ENCODE results near the gene SAP30L. TPM values are rescaled to one million over a fixed set of nuclear protein-coding genes. Genes with fewer than 3 reads are reported as not detected.

Gene SAP30L
- total RNA-seq, 2 donors from 2014 or later = 27.7 to 40.3 TPM

DNA sequence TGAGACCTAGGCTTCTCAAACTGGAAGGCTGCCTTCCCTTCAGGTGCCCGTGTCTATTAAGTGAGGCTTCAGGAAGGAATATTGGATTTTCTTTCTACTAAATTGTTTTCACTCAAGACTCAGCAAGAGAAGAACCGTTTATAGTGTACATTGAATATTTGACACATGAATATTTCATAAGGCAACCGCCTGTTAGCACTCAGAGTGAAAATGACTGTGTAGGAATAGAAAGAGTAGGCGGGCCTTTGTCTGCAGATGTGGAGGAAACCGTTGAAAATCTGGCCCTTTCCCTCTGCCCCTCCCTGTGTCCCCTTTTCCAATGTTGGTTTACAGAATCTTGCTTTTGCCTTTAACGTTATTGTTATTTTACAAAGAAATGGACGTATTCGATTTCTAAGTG, 6.2 kb downstream of the SAP30L start:
- Mint-ChIP-seq H3K27me3 (ENCODE audit: insufficient read depth) (no peaks in the 10 kb centered on the region), H3K9me3 (no peaks in the 10 kb centered on the region), H3K27ac (no peak overlapping the region), H3K4me3 (no peak overlapping the region), H3K4me1 (peaks cover 6% of the 10 kb centered on the region), H3K36me3 (ENCODE audit: low read depth) (peaks cover 47% of the 10 kb centered on the region)
- TF ChIP-seq, protein P1, sequence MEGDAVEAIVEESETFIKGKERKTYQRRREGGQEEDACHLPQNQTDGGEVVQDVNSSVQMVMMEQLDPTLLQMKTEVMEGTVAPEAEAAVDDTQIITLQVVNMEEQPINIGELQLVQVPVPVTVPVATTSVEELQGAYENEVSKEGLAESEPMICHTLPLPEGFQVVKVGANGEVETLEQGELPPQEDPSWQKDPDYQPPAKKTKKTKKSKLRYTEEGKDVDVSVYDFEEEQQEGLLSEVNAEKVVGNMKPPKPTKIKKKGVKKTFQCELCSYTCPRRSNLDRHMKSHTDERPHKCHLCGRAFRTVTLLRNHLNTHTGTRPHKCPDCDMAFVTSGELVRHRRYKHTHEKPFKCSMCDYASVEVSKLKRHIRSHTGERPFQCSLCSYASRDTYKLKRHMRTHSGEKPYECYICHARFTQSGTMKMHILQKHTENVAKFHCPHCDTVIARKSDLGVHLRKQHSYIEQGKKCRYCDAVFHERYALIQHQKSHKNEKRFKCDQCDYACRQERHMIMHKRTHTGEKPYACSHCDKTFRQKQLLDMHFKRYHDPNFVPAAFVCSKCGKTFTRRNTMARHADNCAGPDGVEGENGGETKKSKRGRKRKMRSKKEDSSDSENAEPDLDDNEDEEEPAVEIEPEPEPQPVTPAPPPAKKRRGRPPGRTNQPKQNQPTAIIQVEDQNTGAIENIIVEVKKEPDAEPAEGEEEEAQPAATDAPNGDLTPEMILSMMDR (conservative IDR thresholded peaks at IDR 0.05) = no peak
- no peaks in the 10 kb centered on the region for H3K27me3 ChIP-seq (ENCODE audit: control insufficient read depth, insufficient read depth, low read length, poor library complexity, severe bottlenecking)
- H3K36me3 ChIP-seq (ENCODE audit: control insufficient read depth, insufficient read depth, low read length) = peaks cover 64% of the 10 kb centered on the region
- no peaks in the 10 kb centered on the region for H3K9me3 ChIP-seq (ENCODE audit: control insufficient read depth, low read length)
- no peak for DNase-seq
- H3K9ac ChIP-seq (ENCODE audit: extremely low read depth, low read length, poor library complexity, severe bottlenecking) = no peak overlapping the region
- H3K27ac ChIP-seq (ENCODE audit: low read depth, low read length) = no peak overlapping the region
- 93 to 95% methylated on average over 5 to 8 of the region's 8 CpGs for WGBS, 2 experiments (ENCODE audit: insufficient coverage in 1 of 2, insufficient read length in 1 of 2)
- no peak overlapping the region for H3K4me3 ChIP-seq (ENCODE audit: low read length)
- peaks cover 3% of the 10 kb centered on the region for H3K4me1 ChIP-seq (ENCODE audit: control insufficient read depth, insufficient read depth, low read length)

DNA sequence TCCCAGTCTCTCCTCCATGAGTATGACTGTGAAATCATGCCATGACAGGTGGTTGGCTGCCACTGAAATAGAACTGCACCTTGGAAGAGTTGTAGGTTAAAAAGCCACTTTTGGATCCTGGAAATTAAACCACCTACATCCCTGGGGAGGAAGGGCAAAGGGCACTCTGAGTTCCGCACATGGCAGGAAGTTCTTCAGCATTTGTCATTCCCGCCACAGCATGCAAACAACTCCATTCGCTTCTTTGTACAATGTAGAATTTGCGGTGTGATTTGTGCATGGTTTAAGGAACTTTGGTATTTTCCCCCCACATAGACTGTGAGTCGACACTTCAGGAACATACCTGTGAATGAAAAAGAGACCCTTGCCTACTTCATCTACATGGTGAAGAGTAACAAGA, 9.8 kb downstream of the SAP30L start:
- TF ChIP-seq, protein P1 (conservative IDR thresholded peaks at IDR 0.05) = no peak
- H3K27ac ChIP-seq (ENCODE audit: low read depth, low read length) = no peak overlapping the region
- H3K9me3 ChIP-seq (ENCODE audit: control insufficient read depth, low read length) = no peaks in the 10 kb centered on the region
- no peaks in the 10 kb centered on the region for H3K27me3 Mint-ChIP-seq (ENCODE audit: insufficient read depth)
- H3K4me3 Mint-ChIP-seq = no peak overlapping the region
- no peaks in the 10 kb centered on the region for H3K4me1 ChIP-seq (ENCODE audit: control insufficient read depth, insufficient read depth, low read length)
- peaks cover 73% of the 10 kb centered on the region for H3K36me3 ChIP-seq (ENCODE audit: control insufficient read depth, insufficient read depth, low read length)
- no peak for DNase-seq
- WGBS, 2 experiments (ENCODE audit: insufficient coverage in 1 of 2, insufficient read length in 1 of 2) = 98 to 100% methylated on average over 1 to 5 of the region's 5 CpGs
- no peaks in the 10 kb centered on the region for H3K27me3 ChIP-seq (ENCODE audit: control insufficient read depth, insufficient read depth, low read length, poor library complexity, severe bottlenecking)
- H3K9ac ChIP-seq (ENCODE audit: extremely low read depth, low read length, poor library complexity, severe bottlenecking) = no peak overlapping the region
- no peak overlapping the region for H3K27ac Mint-ChIP-seq
- no peak overlapping the region for H3K4me3 ChIP-seq (ENCODE audit: low read length)
- H3K4me1 Mint-ChIP-seq = no peaks in the 10 kb centered on the region
- H3K9me3 Mint-ChIP-seq = no peaks in the 10 kb centered on the region
- H3K36me3 Mint-ChIP-seq (ENCODE audit: low read depth) = peaks cover 51% of the 10 kb centered on the region

DNA sequence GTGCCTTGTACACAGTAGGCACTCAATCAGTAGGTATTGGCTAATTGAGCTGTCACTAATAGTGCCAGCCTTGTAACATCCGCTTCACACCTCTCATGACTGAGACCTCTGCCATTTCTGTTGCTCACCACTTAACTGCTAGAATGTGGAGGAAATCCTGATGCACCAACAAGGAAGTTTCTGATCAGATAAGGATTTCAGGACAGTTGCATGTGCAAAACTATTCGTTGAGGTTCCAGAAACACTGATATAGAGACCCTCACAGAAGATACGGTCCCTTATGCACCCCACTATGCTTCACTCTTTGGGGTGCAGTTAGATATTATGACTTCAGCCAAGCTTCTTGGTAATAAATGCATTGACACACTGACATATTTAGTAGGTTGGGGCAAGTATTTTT, 10.7 kb downstream of the SAP30L start:
- TF ChIP-seq, protein P1 (conservative IDR thresholded peaks at IDR 0.05) = no peak
- Histone ChIP-seq H3K27me3 (ENCODE audit: control insufficient read depth, insufficient read depth, low read length, poor library complexity, severe bottlenecking) (no peaks in the 10 kb centered on the region), H3K36me3 (ENCODE audit: control insufficient read depth, insufficient read depth, low read length) (peaks cover 64% of the 10 kb centered on the region), H3K4me1 (ENCODE audit: control insufficient read depth, insufficient read depth, low read length) (no peaks in the 10 kb centered on the region), H3K4me3 (ENCODE audit: low read length) (no peak overlapping the region), H3K9me3 (ENCODE audit: control insufficient read depth, low read length) (no peaks in the 10 kb centered on the region), H3K27ac (ENCODE audit: low read depth, low read length) (no peak overlapping the region), H3K9ac (ENCODE audit: extremely low read depth, low read length, poor library complexity, severe bottlenecking) (no peak overlapping the region)
- Mint-ChIP-seq H3K36me3 (ENCODE audit: low read depth) (peaks cover 47% of the 10 kb centered on the region), H3K9me3 (no peaks in the 10 kb centered on the region), H3K27me3 (ENCODE audit: insufficient read depth) (no peaks in the 10 kb centered on the region), H3K4me1 (peaks cover under 1% of the 10 kb centered on the region), H3K4me3 (no peak overlapping the region), H3K27ac (no peak overlapping the region)
- 87 to 95% methylated on average over 3 of the region's 3 CpGs for WGBS, 2 experiments (ENCODE audit: insufficient coverage in 1 of 2, insufficient read length in 1 of 2)
- no peak for DNase-seq
